Measurements from ENCODE around the gene CNBD2.
"Not testable (repeated sequence)": the region's sequence is repeated elsewhere in the genome, so short reads cannot be mapped to it uniquely, and the experiment has no call there.

The CNBD2 gene

DNA sequence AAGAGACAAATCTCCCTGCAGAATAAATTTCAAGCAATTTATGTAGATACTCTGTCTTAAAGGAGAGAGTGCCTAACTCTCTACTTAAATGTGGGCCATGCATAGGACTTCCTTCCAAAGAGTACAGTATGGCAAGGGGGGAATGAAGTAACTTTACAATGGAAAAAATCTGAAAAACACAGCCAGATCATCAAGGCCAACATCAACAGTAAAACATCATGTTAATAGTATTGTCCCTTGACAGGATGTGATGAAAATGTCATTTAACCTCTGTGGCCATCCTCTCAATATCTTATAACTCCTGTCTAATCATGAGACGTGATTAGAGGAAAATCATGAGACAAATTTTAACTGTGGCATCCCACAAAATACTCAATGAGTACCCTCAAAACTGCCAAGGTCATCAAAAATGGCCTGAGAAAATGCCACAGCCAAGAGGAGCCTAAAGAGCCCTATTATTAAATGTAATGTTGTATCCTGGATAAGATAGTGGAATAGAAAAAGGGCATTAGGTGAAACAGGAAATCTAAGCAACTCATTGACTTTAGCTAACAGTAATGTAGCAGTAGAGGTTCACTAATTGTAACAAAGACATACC is 47.5 kb downstream of the CNBD2 start:
- Histone ChIP-seq H3K4me3 (no peak overlapping the region), H3K27ac (no peak overlapping the region), H3K9me3 (no peaks in the 10 kb centered on the region), H3K27me3 (no peaks in the 10 kb centered on the region), H3K36me3 (no peaks in the 10 kb centered on the region), H3K4me1 (peaks cover 0 to 23% (median 16%) of the 10 kb centered on the region in 4 donors)
- TF ChIP-seq, protein P1, sequence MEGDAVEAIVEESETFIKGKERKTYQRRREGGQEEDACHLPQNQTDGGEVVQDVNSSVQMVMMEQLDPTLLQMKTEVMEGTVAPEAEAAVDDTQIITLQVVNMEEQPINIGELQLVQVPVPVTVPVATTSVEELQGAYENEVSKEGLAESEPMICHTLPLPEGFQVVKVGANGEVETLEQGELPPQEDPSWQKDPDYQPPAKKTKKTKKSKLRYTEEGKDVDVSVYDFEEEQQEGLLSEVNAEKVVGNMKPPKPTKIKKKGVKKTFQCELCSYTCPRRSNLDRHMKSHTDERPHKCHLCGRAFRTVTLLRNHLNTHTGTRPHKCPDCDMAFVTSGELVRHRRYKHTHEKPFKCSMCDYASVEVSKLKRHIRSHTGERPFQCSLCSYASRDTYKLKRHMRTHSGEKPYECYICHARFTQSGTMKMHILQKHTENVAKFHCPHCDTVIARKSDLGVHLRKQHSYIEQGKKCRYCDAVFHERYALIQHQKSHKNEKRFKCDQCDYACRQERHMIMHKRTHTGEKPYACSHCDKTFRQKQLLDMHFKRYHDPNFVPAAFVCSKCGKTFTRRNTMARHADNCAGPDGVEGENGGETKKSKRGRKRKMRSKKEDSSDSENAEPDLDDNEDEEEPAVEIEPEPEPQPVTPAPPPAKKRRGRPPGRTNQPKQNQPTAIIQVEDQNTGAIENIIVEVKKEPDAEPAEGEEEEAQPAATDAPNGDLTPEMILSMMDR (IDR thresholded peaks at IDR 0.05) = no peak
- intact Hi-C loops (cut with DNase I; ENCODE audit: low total_unique reads) = no loop called here
- no peak for DNase-seq

GRCh38 chr20:36017048-36017951 is 48.9 kb downstream of the CNBD2 start:
- no peak for DNase-seq
- Histone ChIP-seq H3K4me3 (no peak overlapping the region), H3K4me1 (peaks cover 0 to 23% (median 16%) of the 10 kb centered on the region in 4 donors), H3K9me3 (no peaks in the 10 kb centered on the region), H3K36me3 (no peaks in the 10 kb centered on the region), H3K27ac (peak overlapping the region; percentile 28 to 32), H3K27me3 (no peaks in the 10 kb centered on the region)
- intact Hi-C loops (cut with DNase I; ENCODE audit: low total_unique reads) = no loop called here
- TF ChIP-seq, protein P1 (IDR thresholded peaks at IDR 0.05) = no peak

GRCh38 chr20:36018208-36018988 is 50.0 kb downstream of the CNBD2 start:
- no peaks in the 10 kb centered on the region for H3K9me3 ChIP-seq
- no peaks in the 10 kb centered on the region for H3K36me3 ChIP-seq
- H3K4me3 ChIP-seq = no peak overlapping the region
- no peaks in the 10 kb centered on the region for H3K27me3 ChIP-seq
- no peak for DNase-seq
- intact Hi-C loops (cut with DNase I; ENCODE audit: low total_unique reads) = no loop called here
- TF ChIP-seq, protein P1 (IDR thresholded peaks at IDR 0.05) = no peak
- H3K4me1 ChIP-seq = peaks cover 0 to 23% (median 16%) of the 10 kb centered on the region in 4 donors
- peak overlapping the region in 1 of 2 donors; percentile 32 for H3K27ac ChIP-seq

DNA sequence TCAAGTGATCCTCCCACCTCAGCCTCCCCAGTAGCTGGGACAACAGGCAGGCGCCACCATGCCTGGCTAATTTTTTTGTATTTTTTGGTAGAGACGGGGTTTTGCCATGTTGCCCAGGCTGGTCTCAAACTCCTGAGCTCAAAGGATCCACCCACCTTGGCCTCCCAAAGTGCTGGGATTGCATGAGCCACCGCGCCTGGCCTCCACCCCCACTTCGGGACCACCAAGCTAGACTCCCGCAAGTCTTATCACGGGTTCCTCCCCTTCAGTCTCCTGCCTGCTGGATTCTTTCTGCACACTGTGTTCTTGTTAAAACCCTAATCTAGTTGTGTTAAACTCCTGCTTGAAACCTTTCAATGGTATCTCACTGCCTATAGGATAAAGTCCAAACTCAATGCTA is 57.7 kb downstream of the CNBD2 start:
- H3K27me3 ChIP-seq; H3K4me3 ChIP-seq; H3K27ac ChIP-seq; H3K36me3 ChIP-seq; DNase-seq; H3K9me3 ChIP-seq; H3K4me1 ChIP-seq; intact Hi-C loops (cut with DNase I; ENCODE audit: low total_unique reads): not testable (repeated sequence)

DNA sequence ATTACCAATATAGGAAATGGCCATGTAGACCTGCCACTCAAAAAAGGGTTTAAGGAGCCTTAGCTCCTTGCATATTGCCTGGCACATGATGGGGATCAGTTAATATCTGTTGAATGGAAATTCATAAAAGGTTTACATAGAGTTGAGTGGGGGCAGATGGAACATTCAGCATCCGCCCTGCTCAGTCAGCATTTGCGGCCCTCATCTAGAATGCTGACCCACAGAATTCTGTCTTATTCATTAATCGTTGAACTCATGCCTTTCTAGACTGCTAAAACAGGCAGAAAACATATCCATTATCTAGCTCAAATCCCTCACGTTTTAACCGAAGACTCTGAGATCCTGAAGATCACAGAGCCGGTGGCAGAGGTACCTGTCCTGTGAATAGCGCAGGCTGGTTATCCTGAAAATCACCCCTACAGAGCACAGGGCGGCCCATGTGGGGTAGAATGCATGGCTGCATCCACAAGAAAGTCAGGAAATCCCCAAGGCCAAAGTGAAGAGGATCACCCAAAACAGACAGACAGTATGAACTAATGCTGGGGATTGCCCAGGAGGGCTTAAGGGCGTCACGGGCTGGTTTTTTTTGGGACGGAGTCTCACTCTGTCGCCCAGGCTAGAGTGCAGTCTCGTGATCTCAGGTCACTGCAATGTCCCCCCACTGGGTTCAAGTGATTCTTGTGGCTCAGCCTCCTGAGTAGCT is 59.9 kb downstream of the CNBD2 start:
- no peak overlapping the region for H3K27ac ChIP-seq
- no peak overlapping the region for H3K4me3 ChIP-seq
- H3K27me3 ChIP-seq = no peaks in the 10 kb centered on the region
- H3K36me3 ChIP-seq = no peaks in the 10 kb centered on the region
- H3K4me1 ChIP-seq = no peaks in the 10 kb centered on the region
- TF ChIP-seq, protein P1 (IDR thresholded peaks at IDR 0.05) = no peak
- no peak for DNase-seq
- no peaks in the 10 kb centered on the region for H3K9me3 ChIP-seq
- intact Hi-C loops (cut with DNase I; ENCODE audit: low total_unique reads) = no loop called here
